ENCODE measurements around the gene CNEP1R1. TPM values are rescaled to one million over a fixed set of nuclear protein-coding genes. Genes with fewer than 3 reads are reported as not detected.

Gene CNEP1R1
- total and polyA plus RNA-seq, 12 donors, result 13.9 to 25.3 (median 19.9) TPM

GRCh38 chr16:50006964-50007363, 18.1 kb upstream of the CNEP1R1 start:
- DNase-seq, result no peak
- intact Hi-C loops (cut with DNase I), result no loop called here
- no peak for TF ChIP-seq CTCF (IDR thresholded peaks at IDR 0.05)
- 79 to 90% (median 83%) methylated on average over 2 of the region's 2 CpGs for WGBS, 4 donors
- Histone ChIP-seq H3K4me3 (no peak overlapping the region), H3K27me3 (no peaks in the 10 kb centered on the region), H3K4me1 (replicated peaks in 1 of 2) (no peaks in the 10 kb centered on the region), H3K9me3 (replicated peaks in 1 of 3) (no peaks in the 10 kb centered on the region), H3K27ac (no peak overlapping the region), H3K36me3 (replicated peaks in 1 of 2) (no peaks in the 10 kb centered on the region)

GRCh38 chr16:50007744-50008143, 17.3 kb upstream of the CNEP1R1 start:
- H3K27ac ChIP-seq, result no peak overlapping the region
- 90 to 100% (median 94%) methylated on average over 1 of the region's 1 CpG for WGBS, 4 donors
- no peaks in the 10 kb centered on the region for H3K36me3 ChIP-seq (replicated peaks in 1 of 2)
- H3K27me3 ChIP-seq, result no peaks in the 10 kb centered on the region
- no peak overlapping the region for H3K4me3 ChIP-seq
- no peaks in the 10 kb centered on the region for H3K4me1 ChIP-seq (replicated peaks in 1 of 2)
- no peak for TF ChIP-seq CTCF (IDR thresholded peaks at IDR 0.05)
- no peak for TF ChIP-seq POLR2A (IDR thresholded peaks at IDR 0.05)
- no peaks in the 10 kb centered on the region for H3K9me3 ChIP-seq (replicated peaks in 1 of 3)
- no peak for DNase-seq
- intact Hi-C loops (cut with DNase I), result no loop called here

GRCh38 chr16:50010212-50010611, 14.8 kb upstream of the CNEP1R1 start:
- no peak overlapping the region for H3K27ac ChIP-seq
- DNase-seq, result no peak
- 70 to 88% (median 83%) methylated on average over 2 of the region's 2 CpGs for WGBS, 4 donors
- no peaks in the 10 kb centered on the region for H3K4me1 ChIP-seq (replicated peaks in 1 of 2)
- no peak for TF ChIP-seq CTCF (IDR thresholded peaks at IDR 0.05)
- no peak for TF ChIP-seq POLR2A (IDR thresholded peaks at IDR 0.05)
- no peaks in the 10 kb centered on the region for H3K36me3 ChIP-seq (replicated peaks in 1 of 2)
- H3K27me3 ChIP-seq, result no peaks in the 10 kb centered on the region
- H3K9me3 ChIP-seq (replicated peaks in 1 of 3), result no peaks in the 10 kb centered on the region
- intact Hi-C loops (cut with DNase I), result no loop called here
- no peak overlapping the region for H3K4me3 ChIP-seq

DNA sequence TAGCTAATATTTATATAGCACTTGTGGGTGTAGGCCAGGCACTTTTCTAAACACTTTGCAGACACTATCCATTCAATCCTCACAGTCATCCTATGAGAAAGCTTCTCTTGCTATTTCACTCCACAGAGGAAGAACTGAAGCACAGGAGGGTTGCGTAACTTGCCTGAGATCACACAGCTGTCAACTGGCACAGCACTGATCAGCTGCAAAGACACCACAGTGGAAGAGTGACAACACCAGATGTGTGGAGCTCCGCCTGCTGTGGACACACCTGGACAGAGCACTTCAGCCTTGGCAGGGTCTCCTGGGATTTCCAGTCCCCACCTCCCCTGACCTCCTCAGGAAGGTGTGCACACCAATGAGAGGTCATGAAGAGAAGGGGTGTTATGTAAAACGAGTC, 13.3 kb upstream of the CNEP1R1 start:
- TF ChIP-seq CTCF (IDR thresholded peaks at IDR 0.05) (no peak), POLR2A (IDR thresholded peaks at IDR 0.05) (no peak)
- Histone ChIP-seq H3K27me3 (no peaks in the 10 kb centered on the region), H3K4me1 (replicated peaks in 1 of 2) (no peaks in the 10 kb centered on the region), H3K27ac (no peak overlapping the region), H3K36me3 (replicated peaks in 1 of 2) (no peaks in the 10 kb centered on the region), H3K9me3 (replicated peaks in 1 of 3) (no peaks in the 10 kb centered on the region), H3K4me3 (no peak overlapping the region)
- intact Hi-C loops (cut with DNase I), result no loop called here
- DNase-seq, result peak in 2 of 7 donors; percentile 7 to 18
- WGBS, 4 donors, result 58 to 72% (median 67%) methylated on average over 3 of the region's 3 CpGs
